Progenitor cell of endocrine pancreas (in vitro differentiated cells): ENCODE data around the gene RFX3. TPM values are rescaled to one million over a fixed set of nuclear protein-coding genes. Genes with fewer than 3 reads are reported as not detected.
A peak's percentile ranks its signal among the peaks of the same experiment; 100 is the strongest.

ENCODE experiments used
- DNase-seq: peaks from one replicate; pipeline ENCODE4 v3.0.0; 2021; ENCODE audit warnings: low spot score; ENCODE audit not compliant: unreplicated experiment
- H3K27ac Mint-ChIP-seq: 2 replicates; pipeline ENCODE4 v1.8.0; 2021; ENCODE audit warnings: mild to moderate bottlenecking, moderate library complexity, mixed read lengths
- H3K27me3 Mint-ChIP-seq: 2 replicates; pipeline ENCODE4 v1.8.0; 2021; ENCODE audit warnings: mixed read lengths
- H3K36me3 Mint-ChIP-seq: 2 replicates; pipeline ENCODE4 v1.8.0; 2022; ENCODE audit warnings: mixed read lengths; ENCODE audit not compliant: insufficient read depth
- H3K4me1 Mint-ChIP-seq: 2 replicates; pipeline ENCODE4 v1.8.0; 2021; ENCODE audit warnings: low read depth, mixed read lengths
- H3K4me3 Mint-ChIP-seq: 2 replicates; pipeline ENCODE4 v1.8.0; 2021; ENCODE audit warnings: low read depth, mild to moderate bottlenecking, moderate library complexity, mixed read lengths
- H3K9me3 Mint-ChIP-seq: 2 replicates; pipeline ENCODE4 v1.8.0; 2021; ENCODE audit warnings: low read depth, mixed read lengths
- total RNA-seq: library from RNA; stranded (reverse); gene quantifications from 2 replicates; pipeline ENCODE4 v1.2.1, GENCODE V29; 2021
- TF ChIP-seq, protein P1 (sequence below): fragments of 200-600 bp; sonication (generic); IDR thresholded peaks from one replicate; pipeline ENCODE4 v1.5.0; 2021; ENCODE audit warnings: antibody characterized with exemption, mild to moderate bottlenecking; ENCODE audit not compliant: unreplicated experiment

Gene RFX3
- total RNA-seq, 1 donor from 2014 or later = 53.9 TPM

- DNase-seq = no peak
- Mint-ChIP-seq H3K27ac (no peak overlapping the region), H3K4me1 (no peaks in the 10 kb centered on the region), H3K27me3 (no peaks in the 10 kb centered on the region), H3K9me3 (no peaks in the 10 kb centered on the region), H3K36me3 (peaks cover 8% of the 10 kb centered on the region), H3K4me3 (no peak overlapping the region)
- TF ChIP-seq, protein P1, sequence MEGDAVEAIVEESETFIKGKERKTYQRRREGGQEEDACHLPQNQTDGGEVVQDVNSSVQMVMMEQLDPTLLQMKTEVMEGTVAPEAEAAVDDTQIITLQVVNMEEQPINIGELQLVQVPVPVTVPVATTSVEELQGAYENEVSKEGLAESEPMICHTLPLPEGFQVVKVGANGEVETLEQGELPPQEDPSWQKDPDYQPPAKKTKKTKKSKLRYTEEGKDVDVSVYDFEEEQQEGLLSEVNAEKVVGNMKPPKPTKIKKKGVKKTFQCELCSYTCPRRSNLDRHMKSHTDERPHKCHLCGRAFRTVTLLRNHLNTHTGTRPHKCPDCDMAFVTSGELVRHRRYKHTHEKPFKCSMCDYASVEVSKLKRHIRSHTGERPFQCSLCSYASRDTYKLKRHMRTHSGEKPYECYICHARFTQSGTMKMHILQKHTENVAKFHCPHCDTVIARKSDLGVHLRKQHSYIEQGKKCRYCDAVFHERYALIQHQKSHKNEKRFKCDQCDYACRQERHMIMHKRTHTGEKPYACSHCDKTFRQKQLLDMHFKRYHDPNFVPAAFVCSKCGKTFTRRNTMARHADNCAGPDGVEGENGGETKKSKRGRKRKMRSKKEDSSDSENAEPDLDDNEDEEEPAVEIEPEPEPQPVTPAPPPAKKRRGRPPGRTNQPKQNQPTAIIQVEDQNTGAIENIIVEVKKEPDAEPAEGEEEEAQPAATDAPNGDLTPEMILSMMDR = no peak
These were observed 188.1 kb downstream of the RFX3 start for GRCh38 chr9:3337515-3338225.

DNA sequence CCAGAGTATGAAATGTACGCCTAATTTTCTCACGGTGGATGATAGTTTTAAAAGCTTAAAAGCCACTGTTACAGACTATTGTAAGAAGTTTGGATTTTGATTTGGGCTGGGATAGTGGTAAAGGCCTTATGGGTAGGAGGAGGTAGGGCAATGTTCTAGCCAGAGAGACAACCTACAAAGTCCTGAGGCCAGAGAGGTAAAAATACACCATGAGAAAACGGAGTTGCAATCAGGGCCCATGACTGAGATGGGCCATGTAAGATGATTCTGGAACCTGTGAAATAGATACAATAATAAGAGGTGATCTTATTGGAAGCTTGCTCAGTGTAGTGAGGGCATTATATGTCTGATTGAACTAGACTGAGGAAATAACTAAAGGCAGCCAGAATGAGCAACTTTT, 188.8 kb downstream of the RFX3 start:
- Mint-ChIP-seq H3K9me3 (no peaks in the 10 kb centered on the region), H3K27ac (peak overlapping the region; percentile 22), H3K27me3 (no peaks in the 10 kb centered on the region), H3K4me3 (no peak overlapping the region), H3K4me1 (no peaks in the 10 kb centered on the region), H3K36me3 (peaks cover 8% of the 10 kb centered on the region)
- DNase-seq = no peak
- TF ChIP-seq, protein P1 = no peak

DNA sequence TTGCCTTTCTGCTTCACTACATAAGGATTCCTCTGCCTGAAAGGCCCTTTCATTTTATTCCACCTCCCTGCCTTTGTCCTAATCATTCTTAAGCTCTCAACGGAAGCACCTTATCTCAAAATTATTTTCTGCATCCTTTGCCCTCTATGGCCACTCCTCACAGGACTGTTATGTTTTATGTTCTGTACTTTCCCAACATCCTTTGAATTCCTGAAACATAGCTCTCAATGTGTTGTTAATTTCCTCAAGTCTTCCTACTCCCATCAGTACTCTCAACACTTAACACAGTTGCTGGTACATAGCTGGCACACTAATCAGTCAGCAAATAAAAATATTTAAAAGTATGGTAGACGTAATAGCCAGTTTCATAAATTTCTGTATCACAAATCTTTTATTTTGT, 193.0 kb downstream of the RFX3 start:
- Mint-ChIP-seq H3K4me3 (no peak overlapping the region), H3K4me1 (no peaks in the 10 kb centered on the region), H3K27me3 (no peaks in the 10 kb centered on the region), H3K36me3 (peaks cover 1% of the 10 kb centered on the region), H3K9me3 (no peaks in the 10 kb centered on the region), H3K27ac (no peak overlapping the region)
- TF ChIP-seq, protein P1 = no peak
- no peak for DNase-seq

DNA sequence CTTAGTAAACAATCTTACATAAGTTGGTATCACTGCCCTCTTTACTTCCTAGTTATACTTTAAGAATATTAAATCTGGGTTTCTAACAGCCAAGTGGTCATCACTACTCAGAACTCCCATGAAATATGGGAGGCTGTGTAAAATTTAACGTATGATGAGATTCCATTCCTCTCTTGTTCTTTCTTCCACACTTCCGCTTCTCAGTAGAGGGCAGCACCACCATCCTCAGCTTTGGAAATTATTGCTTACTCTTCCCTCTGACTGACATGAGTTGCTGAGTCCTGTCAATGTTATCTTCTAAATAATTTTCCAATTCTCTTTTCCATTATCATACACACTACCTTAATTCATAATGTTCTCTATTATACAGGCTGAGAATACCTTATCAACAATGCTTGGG, 194.0 kb downstream of the RFX3 start:
- Mint-ChIP-seq H3K27ac (no peak overlapping the region), H3K36me3 (peaks cover 1% of the 10 kb centered on the region), H3K9me3 (no peaks in the 10 kb centered on the region), H3K4me1 (no peaks in the 10 kb centered on the region), H3K4me3 (no peak overlapping the region), H3K27me3 (no peaks in the 10 kb centered on the region)
- TF ChIP-seq, protein P1 = peak; percentile 12
- no peak for DNase-seq

GRCh38 chr9:3330792-3331420, 194.9 kb downstream of the RFX3 start:
- no peaks in the 10 kb centered on the region for H3K27me3 Mint-ChIP-seq
- no peak for DNase-seq
- H3K4me3 Mint-ChIP-seq = no peak overlapping the region
- TF ChIP-seq, protein P1 = no peak
- no peaks in the 10 kb centered on the region for H3K9me3 Mint-ChIP-seq
- no peaks in the 10 kb centered on the region for H3K4me1 Mint-ChIP-seq
- H3K36me3 Mint-ChIP-seq = peaks cover 1% of the 10 kb centered on the region
- no peak overlapping the region for H3K27ac Mint-ChIP-seq
